SH-SY5Y (cell line): ENCODE results near the gene SOX2.

Experiments
- GATA2 ChIP-seq: IDR thresholded peaks from 2 replicates; pipeline ENCODE4 v1.6.1; 2011; ENCODE audit warnings: mild to moderate bottlenecking, low read depth, low read length
- GATA3 ChIP-seq: IDR thresholded peaks from 2 replicates; pipeline ENCODE4 v1.6.1; 2011; ENCODE audit warnings: low read depth, mild to moderate bottlenecking, low read length, moderate library complexity

Gene SOX2

GRCh38 chr3:181711325-181712135, at the start of gene SOX2:
TSS of gene SOX2 (plus strand) at chr3:181711925. CDS start at chr3:181712361, 436 bp downstream.
- TF ChIP-seq GATA2 = no peak
- TF ChIP-seq GATA3 = no peak

- TF ChIP-seq GATA2 (no peak), GATA3 (no peak)
These were observed 28.2 kb upstream of the SOX2 start for GRCh38 chr3:181683563-181683962.

DNA sequence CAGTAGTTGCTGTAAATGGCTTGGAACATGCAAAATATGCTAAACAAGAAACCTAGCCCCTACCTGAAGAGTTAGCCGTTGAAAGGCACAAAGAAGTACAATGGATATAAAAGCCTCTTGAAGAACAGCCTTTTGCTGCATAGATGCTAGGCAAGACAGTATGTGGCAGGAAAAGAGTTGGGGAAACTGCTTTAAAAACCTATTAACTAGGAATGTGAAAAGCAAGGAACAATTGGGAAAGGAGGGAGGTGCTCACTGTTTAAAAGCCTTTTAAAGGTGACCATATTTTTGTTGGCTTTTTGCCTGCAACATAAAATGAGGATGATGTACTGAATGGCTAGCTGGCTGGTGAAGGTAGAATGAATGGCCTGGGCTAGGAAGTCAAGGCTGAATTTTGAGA, 24.5 kb upstream of the SOX2 start:
- no peak for TF ChIP-seq GATA3
- no peak for TF ChIP-seq GATA2

- TF ChIP-seq GATA2 = no peak
- no peak for TF ChIP-seq GATA3
These were observed 24.0 kb upstream of the SOX2 start for GRCh38 chr3:181687731-181688130.

GRCh38 chr3:181689546-181689945, 22.2 kb upstream of the SOX2 start:
- TF ChIP-seq GATA3 (no peak), GATA2 (no peak)

DNA sequence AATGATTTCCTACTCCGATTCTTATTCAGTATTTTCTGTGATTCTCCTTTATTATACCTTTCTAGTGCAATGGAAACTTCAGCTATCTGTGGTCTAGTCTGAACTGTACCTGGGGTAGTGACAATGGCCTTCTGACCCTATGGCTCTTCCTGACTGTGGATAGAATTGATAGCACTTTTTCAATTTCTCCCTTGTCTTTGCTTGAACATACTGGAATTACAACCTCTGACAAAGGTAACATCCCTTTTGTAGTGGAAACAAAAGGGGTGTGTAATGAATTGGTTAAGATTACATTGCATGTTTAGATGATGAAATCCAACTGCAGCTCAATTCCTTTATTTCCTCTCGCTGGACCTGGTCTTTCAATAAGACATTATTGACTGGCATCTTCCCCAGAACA, 21.0 kb upstream of the SOX2 start:
- TF ChIP-seq GATA3 (no peak), GATA2 (no peak)

GRCh38 chr3:181691901-181692300, 19.8 kb upstream of the SOX2 start:
- TF ChIP-seq GATA3 (no peak), GATA2 (no peak)

GRCh38 chr3:181692311-181693145, 19.2 kb upstream of the SOX2 start:
- TF ChIP-seq GATA2 = no peak
- TF ChIP-seq GATA3 = no peak

DNA sequence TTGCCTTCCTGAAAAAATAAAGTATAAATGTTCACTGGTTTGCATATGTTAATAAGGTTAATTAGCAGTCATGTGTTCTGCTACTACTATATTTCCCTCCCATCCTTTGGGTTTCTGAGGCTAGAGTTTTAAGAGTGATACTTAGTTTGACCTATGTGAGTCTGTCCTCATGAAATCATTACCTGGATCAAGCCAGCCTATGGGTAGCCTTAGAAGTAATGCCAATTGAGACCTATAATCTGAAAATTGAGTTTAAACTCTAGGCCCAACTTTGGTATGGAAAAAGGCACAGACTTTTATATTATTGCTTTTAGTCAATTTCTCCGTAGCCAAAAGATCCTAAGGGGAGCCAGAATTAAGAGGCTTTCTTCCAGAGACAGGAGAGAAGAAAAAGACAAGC, 18.4 kb upstream of the SOX2 start:
- TF ChIP-seq GATA3 = no peak
- no peak for TF ChIP-seq GATA2

GRCh38 chr3:181694805-181695660, 16.7 kb upstream of the SOX2 start:
- TF ChIP-seq GATA3 (no peak), GATA2 (no peak)

DNA sequence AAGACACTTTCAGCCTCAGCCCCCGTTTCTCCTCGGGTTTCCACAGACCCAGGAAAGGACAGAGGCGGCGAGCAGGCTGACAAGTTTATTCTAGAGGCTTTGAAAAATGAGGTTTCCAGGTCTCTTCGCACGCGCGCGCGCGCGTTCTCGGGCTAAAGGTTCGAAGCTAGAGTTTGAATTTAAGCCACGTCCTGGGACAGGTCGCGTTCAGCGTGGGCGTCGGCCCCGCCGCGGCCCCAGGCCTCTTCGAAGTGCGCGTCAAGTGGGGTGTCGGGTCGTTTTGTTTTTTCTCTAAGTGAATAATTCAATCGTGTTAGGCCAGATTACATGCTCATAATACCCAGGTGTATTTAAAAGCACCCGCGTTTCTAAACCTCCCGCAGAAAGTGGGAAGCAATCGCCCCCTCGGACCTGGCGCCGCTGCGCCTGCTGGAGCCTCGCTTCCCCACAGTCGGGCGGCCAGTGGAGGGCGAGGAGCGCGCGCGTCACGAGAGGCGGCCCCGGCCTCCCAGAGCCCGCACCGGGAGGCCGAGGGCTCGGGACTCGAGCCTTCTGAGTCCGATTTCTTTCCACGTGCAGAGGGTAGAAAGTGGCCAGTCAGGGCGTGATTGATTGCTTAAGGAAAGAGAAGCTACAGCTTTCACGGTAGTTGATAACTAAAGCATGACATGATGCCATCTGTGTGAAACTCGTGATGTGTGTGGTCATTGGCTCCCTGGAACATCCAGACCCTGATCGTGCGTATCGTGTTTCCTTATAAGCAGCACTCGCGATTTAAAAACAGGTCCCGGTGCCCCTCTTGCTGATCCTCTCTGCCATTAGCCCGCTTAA, 15.8 kb upstream of the SOX2 start:
- no peak for TF ChIP-seq GATA2
- no peak for TF ChIP-seq GATA3

DNA sequence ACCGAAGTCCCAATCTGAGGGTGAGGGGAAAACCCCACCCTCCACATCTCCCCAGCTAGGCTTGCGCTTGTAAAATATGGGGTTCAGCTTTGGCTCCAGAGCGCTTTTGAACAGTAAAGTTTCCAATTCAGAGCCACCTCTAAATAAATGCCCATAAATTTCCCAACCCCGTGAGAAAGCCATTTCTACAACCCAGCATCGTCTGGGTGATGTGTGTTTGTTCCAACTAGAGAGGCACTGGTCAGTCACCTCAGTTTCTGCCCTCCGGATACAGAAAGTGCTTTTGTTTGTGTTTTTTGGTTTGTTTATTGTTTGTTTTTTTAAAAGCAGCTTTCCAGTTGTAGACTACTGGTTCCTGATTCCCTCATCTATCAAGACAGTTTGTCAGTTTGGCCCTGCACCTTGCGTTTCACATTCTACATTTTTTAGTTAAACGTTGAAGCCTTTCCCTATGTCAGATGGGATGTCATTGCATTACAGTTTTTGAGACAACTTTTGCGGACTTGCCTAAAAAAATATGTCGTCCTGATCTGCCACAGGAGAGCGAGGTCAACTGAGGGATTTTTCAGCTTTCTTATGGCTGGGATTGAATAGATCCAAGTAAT, 15.0 kb upstream of the SOX2 start:
- TF ChIP-seq GATA2 (no peak), GATA3 (no peak)

GRCh38 chr3:181698263-181698954, 13.3 kb upstream of the SOX2 start:
- TF ChIP-seq GATA2 (no peak), GATA3 (no peak)
